Measurements from ENCODE around the gene CLEC14A.

CLEC14A gene

DNA sequence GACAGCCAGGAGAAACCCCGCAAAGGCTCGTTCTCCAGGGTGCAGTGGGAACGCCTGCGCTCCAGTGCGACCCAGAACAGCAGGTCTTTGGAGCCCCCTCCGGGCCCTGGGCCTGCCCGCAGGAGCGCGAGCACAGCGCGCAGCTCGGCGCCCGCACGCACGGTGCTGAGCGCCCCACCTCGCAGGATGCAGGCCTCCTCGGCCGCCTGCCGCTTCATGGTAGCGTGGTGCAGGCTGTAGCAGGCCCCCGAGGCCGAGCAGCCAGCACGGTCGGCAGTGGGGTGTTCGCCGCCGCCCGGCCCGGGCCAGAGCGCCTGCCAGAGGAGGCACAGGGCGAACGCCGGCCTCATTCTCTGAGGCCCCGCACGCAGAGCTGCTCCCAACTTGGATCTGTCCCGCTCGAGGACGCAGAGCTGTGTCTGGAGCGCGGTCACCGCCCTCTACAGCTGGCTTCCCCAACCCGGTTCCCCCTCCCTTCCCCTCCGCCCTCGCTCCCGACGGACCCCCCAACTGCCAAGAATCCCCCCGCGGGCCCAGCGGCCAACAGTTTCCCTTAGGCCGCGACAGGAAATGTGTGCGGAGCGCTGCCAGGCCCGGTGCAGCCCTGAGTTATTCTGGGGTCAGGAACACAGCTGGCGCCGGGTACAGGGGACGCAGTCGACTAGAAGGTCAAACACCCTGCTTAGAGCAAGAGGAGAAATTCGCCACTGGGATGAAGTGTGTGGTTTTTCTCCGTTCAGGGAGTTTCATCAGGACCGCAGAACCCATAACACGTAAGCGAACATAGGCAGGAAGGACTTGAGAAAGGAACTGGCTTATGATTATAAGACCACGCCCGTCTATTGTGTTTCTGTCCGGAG lies at the start of gene CLEC14A:
TSS of gene CLEC14A (minus strand) at position 421 of the 860 bp plus-strand sequence. CDS start at position 350, 71 bp downstream.
- no peak for DNase-seq

- DNase-seq: no peak
Measured at GRCh38 chr14:38302966-38303365, 47.1 kb upstream of the CLEC14A start.

DNA sequence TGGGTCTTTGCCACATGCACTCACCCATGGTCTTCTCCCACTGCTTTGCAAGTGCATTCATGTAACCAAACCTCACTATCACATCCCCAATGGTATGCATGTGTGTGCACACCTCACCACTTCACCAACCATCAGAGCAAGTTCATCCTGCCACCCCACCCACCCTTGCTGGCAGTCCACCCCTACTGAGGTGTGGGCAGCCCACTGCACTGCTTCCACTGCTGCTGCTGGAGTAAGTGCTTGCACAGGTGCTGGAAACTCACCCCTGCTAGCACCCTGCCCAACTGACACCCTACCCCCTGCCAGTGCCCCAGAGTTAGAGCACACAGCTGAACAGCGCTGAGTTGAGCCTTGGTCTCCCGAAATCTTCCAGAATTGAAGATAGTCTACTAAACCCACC lies 46.1 kb upstream of the CLEC14A start:
- no peak for DNase-seq

- no peak for DNase-seq
Measured at GRCh38 chr14:38297681-38298080, 41.8 kb upstream of the CLEC14A start.

- DNase-seq: no peak
Measured at GRCh38 chr14:38291681-38292467, 36.0 kb upstream of the CLEC14A start.

GRCh38 chr14:38290601-38291188 lies 34.8 kb upstream of the CLEC14A start:
- no peak for DNase-seq

DNA sequence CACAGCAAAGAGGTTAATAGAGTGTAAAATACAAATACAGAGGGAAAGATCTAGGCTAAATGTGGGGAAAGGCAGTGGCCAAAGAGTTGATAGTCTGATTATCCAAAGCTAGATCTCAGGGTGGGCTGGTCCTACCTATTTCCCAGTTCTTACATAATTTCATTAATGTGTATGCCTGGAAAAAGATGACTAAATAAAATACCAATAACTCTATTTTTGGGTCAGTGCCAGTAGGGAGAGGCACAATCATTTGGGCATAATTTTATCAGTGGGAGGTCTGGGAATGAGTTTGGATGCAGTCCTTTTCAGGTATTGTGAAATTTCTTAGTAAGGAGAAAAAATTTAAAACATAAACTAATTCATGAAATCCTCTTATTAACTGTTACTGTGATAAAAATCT lies 30.6 kb upstream of the CLEC14A start:
- no peak for DNase-seq

DNA sequence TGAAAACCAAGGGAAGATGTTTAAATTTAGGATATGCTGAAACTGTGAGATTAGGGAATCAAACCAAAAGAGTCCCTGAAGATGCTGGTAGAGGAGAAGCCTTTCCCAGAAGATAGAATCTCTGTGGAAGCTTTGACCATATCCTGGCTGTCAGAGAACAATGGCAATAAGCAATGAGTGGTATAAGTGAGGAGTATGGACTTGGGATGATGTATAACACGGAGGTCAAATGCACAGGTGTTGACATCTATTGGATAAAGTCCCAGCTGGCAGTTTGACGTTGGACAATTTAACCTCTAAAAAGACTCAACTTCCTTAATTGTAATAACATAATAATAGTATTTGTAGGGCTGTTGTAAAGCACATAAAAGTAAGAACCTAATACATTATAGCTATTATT lies 30.1 kb upstream of the CLEC14A start:
- no peak for DNase-seq

DNA sequence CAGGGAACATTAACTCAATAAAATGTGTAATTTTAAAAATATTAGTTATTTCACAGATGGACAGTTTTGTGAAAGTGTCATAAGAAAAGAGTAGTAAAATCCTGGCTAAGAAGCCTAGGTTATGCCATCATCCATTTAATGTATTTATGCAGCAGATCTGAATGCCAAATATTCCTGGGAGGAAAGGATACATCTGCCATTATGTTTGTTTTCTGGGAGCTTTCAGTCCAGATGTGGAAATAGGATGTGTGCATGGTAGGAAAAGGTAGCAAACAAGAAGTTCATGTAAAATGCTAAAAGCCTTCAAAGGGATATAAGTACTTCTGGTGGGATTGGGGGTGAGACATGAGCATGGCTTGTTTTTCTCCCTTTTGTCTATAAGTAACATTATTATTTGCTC lies 27.0 kb upstream of the CLEC14A start:
- DNase-seq: no peak

DNA sequence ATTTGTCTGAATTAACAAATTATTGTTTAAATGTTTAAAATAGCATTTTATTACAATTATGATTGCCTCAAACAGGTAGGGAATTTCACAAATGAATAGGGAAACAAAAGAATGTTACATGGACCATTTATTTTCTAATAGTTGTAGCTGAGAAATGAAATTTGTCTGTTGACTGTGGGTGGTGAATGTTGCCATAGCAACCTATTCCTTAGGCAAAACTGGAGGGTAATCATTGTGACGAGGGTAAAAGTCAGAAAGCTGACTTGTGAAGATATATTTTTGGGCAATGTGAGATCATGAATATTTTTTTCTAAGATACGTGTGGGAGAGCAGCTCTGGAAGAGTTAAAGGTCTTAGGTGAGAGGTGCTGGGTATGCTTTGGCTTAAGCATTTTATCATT lies 24.2 kb upstream of the CLEC14A start:
- no peak for DNase-seq

- no peak for DNase-seq
Measured at GRCh38 chr14:38279572-38279971, 23.7 kb upstream of the CLEC14A start.

DNA sequence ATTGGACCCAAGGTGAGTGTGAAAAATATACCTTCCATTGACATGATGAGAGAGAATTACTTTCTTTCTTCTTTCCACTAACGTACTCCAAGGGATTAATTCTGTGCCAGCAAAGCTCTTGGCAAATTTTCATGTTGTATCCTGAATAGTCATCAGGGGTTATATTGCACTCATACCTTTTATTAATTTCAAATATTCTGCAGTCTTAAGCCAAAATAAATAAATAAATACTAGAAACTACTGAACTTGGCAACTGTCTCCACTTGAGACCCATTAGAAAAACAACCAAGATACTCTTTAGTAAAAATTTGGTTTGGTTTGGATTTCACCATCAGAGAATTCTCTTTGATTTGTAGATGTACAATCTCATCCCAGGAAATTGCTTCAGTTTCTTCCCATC lies 22.1 kb upstream of the CLEC14A start:
- no peak for DNase-seq

DNA sequence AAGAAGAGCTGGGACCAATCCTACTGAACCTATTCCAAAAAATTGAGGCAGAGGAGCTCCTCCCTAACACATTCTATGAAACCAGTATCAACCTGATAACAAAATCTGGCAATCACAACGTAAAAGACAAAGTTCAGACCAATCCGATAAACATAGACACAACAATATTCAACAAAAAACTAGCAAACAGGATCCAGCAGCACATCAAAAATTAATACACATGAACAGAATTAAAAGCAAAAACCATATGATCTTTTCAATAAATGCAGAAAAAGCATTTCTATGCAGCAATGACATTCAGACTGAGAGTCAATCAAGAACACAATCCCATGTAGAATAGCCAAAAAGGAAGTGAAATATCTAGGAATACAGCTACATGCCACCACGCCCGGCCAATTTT lies 7.0 kb upstream of the CLEC14A start:
- no peak for DNase-seq

GRCh38 chr14:38261620-38262019 lies 5.7 kb upstream of the CLEC14A start:
- no peak for DNase-seq

DNA sequence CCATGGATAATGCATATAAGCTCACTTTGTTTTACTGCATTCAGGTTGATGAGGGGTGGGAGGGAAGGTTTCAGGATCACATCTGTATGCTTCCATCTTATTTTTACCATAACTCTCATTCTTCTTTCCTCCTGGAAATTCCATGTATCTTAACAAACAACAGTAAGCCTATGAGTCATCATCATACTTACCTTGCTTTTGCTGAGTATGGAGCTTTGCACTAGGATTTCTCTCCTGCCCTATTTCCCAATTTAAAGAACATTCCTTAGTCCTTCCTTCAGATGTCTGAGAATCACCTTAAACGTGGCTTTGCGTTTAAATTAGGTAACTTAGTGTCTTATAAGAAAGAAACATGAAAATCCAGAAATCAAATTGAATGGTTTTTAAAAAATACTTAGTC lies 1.6 kb upstream of the CLEC14A start:
- DNase-seq: no peak

DNA sequence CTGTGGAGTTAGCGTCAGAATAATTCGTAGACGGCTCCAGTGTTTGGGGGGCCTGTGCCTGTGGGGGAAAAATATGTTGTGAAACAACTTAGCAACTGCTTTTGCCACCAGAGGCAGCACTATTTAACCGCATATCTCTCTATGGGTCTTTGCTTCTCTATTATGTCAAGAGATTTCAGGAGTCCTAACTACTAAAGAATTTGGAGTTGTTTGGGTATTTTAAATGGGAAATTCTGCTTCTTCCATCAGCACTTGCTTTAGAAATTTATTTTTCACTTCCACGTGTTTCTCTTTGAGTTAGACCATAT lies 594 bp upstream of the CLEC14A start:
- DNase-seq: no peak

GRCh38 chr14:38255408-38255672 lies 553 bp downstream of the CLEC14A start:
- no peak for DNase-seq

DNA sequence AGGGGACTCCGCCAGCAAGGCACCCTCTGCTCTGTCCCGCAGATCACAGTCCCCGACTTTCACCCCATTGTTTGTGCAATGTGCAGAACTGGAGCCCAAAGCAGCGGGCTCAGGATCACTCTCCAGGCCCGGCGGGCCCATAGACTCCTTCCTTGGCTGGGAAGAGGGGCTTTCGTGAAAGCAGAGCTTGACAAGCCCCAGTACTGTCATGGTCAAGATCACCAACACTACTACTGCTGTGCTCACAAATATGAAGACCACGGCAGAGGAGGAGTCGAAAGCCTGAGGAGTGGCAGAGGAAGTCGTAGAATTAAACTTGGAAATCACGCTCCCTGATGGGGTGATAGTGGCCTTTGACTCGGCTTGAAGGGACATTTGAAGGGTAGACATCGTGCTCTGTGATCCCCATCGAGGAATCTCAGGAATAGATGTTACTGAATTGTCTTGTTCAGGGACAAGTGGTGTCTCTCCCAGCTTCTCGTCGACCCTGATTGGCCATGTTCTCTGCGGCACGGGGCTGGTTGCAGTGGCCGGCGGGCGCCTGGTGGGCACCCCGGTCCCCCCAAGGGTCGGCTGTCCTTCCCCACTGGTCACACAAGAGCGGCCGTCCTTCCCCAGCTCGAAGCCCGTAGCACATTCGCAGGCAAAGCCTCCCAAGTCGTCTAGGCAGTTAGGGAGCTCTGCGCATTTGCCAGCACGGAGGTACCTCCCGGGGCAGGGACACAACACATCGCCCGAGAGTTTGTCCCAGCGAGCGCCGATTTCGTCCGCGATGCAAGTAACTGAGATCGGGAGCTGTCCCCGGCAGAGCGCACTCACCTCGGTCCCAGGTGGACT lies 1.1 kb downstream of the CLEC14A start:
- no peak for DNase-seq

- DNase-seq: no peak
Measured at GRCh38 chr14:38253676-38254075, 2.2 kb downstream of the CLEC14A start.

DNA sequence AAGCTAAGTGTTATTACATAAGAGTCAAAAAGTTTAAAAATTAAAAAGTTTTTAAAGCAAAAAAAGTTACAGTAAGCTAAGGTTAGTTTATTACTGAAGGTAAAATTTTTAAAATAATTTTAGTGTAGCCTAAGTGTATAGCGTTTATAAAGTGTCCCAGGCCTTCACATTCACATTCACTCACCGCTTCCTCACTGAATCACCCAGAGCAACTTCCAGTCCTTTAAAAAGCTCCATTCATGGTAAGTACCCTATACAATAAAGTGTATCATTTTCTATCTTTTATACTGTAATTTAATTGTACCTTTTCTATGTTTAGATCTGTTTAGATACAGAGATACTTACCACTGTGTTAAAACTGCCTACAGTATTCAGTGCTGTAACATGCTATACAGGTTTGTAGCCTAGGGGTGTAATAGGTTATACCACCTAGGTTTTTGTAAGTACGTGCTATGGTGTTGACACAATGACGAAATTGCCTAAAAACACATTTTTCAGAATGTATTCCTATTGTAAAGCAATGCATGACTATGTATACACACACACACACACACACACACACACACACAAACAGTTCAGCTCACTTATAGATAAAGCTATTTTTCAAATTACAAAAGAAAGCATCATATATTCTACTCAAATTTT lies 3.7 kb downstream of the CLEC14A start:
- DNase-seq: no peak

GRCh38 chr14:38250331-38250730 lies 5.6 kb downstream of the CLEC14A start:
- DNase-seq: no peak

DNA sequence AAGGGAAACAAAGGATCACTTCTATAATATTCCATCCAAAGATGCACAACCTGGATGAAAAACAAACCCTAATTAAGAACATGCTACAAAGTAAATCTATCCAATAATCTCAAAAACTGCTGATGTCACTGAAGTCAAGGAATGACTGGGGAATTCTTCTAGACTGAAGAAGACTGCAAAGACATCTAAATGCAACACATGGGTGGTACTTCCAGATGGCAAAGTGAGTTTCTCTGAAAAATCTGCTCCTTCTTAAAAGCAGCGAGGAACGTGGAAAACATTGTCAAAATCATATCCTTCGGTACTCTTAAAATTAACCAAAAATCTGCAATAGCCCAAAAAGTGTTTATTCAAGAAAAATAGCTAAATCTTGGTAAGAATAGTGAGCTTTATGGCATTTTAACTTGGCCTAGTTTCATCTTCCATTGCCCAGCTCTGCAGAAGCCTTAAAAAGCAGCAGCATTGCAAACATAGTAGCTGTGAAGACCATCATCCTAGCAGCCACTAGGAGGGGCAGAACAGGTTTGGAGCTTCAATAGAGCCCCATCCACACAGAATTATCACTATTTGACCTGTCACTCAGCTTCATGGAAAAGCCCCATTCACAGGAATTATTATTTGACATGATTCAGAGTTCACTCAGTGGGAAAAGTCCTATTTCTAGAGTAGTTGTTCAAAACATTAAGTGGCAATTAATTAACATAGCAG lies 7.4 kb downstream of the CLEC14A start:
- DNase-seq: no peak
